T47D (cell line): ENCODE measurements around the gene NPTXR.

Source experiments
- DNase-seq, 2 experiments: peaks; one replicate each; pipeline versions ENCODE4 v3.0.0 to v3.0.0-alpha.2; 2011 to 2012; ENCODE audit warnings: low read depth in 1 of 2, low spot score in 1 of 2
- JUND ChIP-seq: IDR thresholded peaks from 2 replicates; pipeline ENCODE4 v1.6.1; 2012; ENCODE audit warnings: low read depth
- in situ Hi-C: cut with HindIII; loops from 2 replicates; pipeline ENCODE4 v1.10.0; 2016; ENCODE audit warnings: low sequenced_read_pairs, low pct_unique_long_range_greater_than_20kb

Gene NPTXR

GRCh38 chr22:38842512-38843200, 1.2 kb downstream of the NPTXR start:
- no peak for TF ChIP-seq JUND
- DNase-seq = no peak
- in situ Hi-C loops = no loop called here

GRCh38 chr22:38841635-38842034, 2.2 kb downstream of the NPTXR start:
- no peak for TF ChIP-seq JUND
- in situ Hi-C loops = no loop called here
- DNase-seq = no peak

DNA sequence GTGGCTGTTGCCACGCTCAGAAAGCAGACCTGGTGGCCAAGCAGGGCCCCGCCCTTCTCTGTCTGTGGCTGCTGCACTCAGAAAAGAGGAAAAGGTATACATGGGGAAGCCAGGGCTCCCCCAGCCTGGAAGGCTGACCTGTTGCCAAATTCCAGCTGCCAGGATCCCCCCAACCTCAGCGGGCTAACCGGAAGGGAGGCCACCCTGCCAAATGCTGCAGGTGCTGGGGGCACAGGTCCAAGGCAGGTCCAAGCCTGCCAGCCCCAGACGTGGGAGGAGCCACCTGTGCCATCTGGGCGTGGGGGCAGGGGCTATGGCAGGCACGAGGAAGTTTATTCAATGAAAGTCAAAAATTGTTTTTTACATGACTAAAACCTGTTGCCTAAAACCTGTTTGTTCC, 2.6 kb downstream of the NPTXR start:
- no peak for TF ChIP-seq JUND
- in situ Hi-C loops = no loop called here

DNA sequence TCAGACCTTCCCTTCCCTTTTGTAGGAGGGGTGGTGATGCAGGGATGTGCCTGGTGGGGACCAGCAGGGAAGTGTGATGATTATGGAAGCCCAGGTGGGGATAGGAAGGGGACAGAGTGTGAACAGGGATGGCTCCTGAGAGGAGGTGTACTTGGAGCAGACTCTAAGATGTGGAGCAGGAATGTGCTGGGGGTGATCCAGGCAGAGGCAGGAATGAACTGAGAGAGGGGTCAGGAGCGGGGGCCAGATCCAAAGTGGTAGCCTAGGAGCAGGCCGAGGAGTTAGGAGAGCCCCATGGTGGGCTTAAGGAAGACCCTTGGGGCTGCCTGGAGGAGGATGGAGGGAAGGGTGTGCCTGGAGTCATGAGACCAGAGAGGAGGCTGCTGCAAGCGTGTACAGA, 3.7 kb downstream of the NPTXR start:
- in situ Hi-C loops = no loop called here
- no peak for DNase-seq

More for the DNA sequence above, 2.6 kb downstream of the NPTXR start:
- DNase-seq = no peak

GRCh38 chr22:38839686-38840085, 4.1 kb downstream of the NPTXR start:
- no peak for DNase-seq
- in situ Hi-C loops = no loop called here
- no peak for TF ChIP-seq JUND

More for the DNA sequence above, 3.7 kb downstream of the NPTXR start:
- no peak for TF ChIP-seq JUND

DNA sequence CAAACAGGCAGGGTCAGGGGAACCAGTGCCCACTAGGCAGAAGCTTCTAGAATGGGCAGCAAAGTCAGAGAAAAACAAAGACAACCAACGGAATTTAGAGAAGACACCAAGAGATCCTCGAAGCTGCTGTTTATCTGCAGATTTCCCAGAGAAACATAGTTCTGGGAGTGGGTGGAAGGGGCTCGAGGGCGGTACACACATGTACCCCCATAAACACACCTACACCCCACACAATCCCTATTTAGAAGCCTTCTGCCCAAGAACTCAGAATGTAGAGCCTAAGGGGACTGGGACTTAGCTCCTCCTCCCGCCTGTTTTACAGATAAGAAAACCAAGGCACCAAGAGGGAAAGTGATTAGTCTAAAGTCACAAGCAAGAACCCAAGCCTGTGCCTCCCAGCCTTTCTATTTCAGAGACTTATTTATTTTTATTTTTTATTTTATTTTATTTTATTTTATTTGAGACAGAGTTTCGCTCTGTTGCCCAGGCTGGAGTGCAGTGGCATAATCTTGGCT, 6.4 kb downstream of the NPTXR start:
- in situ Hi-C loops = no loop called here
- DNase-seq = no peak
- no peak for TF ChIP-seq JUND

DNA sequence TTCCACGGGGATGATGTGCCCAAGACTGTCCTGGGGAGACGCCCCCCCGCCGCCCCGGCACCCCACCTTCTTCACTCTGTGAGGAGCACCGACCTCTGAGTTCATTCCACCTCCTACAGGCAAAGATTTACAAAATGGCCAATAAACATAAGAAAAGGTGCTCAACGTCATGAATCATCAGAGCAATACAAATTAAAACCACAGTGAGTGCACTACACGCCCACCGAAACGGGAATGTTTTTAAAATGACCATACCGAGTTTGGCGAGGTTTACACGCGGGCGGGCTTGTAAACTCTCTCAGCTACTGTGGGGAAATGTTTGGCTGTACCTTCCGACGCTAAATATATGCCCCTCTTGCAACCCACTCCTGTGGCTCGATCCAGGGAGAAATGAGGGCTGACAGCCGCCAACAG, 7.9 kb downstream of the NPTXR start:
- DNase-seq = no peak
- in situ Hi-C loops = no loop called here
- TF ChIP-seq JUND = no peak

- in situ Hi-C loops = no loop called here
- TF ChIP-seq JUND = no peak
- DNase-seq = no peak
Measured at GRCh38 chr22:38834991-38835390, 8.8 kb downstream of the NPTXR start.

DNA sequence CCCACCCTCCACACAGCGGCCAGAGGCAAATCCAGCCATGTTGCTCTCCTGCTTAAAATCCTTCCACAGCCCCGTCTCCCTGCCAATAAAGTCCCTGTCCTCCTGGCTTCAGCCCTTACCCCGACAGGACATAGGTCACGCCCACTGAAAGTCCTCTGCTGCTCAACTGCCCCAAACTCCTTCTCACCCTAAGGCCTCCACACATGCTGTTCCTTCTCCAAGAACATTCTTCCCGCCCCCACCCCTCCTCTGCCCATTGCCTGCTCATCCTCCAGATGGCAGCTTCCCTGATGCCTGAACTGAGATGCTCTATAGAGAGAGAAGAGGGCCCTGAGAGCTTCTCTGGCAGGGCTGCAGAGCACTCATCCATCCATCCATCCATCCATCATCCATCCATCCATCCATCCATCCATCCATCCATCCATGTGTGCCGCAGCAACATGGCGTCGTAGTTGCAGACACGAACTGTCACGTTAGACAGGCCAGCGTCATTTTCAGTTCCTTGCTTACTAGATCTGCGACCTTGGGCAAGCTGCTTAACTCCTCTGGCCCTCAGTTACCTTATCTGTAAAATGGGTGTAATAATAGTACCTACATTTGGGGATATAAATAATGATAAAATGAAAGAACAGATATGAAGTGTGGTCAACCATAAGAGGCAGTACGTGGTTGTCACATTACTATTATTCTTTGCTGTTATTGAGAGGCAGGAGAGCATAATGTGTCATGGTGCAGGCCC, 9.4 kb downstream of the NPTXR start:
- TF ChIP-seq JUND = no peak
- no peak for DNase-seq
- in situ Hi-C loops = no loop called here

- no peak for DNase-seq
- TF ChIP-seq JUND = no peak
- in situ Hi-C loops = no loop called here
Measured at GRCh38 chr22:38833061-38833460, 10.8 kb downstream of the NPTXR start.

DNA sequence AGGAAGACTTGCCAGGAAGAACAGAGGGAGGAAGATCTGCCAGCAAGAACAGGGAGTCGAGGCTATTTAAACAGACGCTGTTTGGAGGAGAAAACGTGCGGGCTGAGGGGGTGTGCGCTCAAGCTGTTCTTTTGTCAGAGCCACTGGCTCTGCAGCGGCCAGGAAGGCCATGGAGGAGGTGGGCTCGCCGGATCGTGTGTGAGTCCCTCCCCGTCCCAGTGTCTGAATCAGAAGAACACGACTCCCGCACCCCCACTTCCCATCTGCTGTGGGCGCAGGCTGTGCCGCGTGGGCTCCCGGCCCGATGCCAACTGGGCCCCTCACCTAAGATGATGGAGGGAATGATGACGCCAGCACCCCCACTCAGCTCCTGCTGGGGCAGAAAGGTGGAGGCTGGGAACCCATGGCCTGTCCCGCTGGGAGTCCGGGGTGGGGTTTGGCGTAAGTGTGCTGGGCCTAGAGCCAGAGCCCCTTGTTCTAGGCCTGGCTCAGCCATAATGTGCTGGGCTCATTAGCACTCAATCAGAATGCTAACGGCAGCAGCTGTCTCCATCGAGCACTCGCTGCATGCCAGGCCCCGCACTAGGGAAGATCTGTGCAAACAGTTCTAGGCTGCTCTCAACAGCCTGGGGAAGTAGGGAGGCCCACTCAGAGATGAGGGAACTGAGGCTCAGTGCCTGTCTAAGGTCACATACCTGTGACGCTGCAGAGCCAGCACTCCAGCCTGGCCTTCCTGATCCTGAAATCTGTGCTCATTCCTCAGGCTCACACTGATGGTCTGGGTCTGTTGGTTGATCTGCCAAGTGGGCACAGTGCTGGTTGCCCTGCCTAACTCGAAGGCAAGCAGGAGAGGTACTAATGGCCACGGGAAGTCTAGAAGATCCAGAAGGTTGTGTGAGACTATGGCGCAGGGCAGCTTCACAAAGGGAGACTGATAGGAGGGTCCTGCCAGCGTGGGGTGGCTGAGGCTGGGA, 11.5 kb downstream of the NPTXR start:
- TF ChIP-seq JUND = no peak
- DNase-seq = no peak
- in situ Hi-C loops = no loop called here

DNA sequence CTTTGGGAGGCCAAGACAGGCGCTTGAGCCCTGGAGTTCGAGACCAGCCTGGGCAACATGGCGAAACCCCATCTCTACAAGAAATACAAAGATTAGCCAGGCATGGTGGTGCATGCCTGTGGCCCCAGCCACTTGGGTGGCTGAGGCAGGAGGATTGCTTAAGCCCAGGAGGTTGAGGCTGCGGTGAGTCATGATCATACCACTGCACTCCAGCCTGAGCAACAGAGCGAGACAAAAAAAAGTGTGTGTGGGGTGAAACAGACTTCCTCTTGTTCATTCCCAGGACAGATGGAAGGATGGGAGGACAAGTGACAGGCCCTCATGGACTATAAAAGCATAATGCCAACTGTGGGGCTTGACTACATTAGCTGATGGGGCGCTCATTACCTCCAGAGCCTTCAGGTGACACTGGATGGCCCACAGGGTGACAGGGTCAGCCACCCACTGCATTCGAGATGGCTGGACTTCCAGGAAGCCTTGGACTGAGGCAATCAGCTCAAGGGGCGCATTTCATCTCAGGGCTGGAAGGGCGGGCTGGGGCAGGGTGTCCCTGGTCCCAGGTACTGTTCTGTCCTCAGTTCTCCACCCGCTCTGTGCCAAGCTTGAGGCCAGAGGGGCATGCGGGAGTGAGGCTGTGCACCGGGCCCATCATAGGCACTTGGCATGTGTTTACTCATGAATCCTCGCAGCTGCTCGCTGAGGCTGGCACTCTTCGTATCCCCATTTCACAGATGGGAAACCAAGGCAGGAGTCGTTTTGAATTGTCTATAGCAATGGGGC, 12.5 kb downstream of the NPTXR start:
- in situ Hi-C loops = no loop called here
- DNase-seq = no peak

More for the DNA sequence above, 12.5 kb downstream of the NPTXR start:
- no peak for TF ChIP-seq JUND
